ENCODE results near the gene EML6. TPM values are rescaled to one million over a fixed set of nuclear protein-coding genes. Genes with fewer than 3 reads are reported as not detected.

Gene EML6
- total RNA-seq, 1 experiment from 2014 or later: 6.6 TPM

DNA sequence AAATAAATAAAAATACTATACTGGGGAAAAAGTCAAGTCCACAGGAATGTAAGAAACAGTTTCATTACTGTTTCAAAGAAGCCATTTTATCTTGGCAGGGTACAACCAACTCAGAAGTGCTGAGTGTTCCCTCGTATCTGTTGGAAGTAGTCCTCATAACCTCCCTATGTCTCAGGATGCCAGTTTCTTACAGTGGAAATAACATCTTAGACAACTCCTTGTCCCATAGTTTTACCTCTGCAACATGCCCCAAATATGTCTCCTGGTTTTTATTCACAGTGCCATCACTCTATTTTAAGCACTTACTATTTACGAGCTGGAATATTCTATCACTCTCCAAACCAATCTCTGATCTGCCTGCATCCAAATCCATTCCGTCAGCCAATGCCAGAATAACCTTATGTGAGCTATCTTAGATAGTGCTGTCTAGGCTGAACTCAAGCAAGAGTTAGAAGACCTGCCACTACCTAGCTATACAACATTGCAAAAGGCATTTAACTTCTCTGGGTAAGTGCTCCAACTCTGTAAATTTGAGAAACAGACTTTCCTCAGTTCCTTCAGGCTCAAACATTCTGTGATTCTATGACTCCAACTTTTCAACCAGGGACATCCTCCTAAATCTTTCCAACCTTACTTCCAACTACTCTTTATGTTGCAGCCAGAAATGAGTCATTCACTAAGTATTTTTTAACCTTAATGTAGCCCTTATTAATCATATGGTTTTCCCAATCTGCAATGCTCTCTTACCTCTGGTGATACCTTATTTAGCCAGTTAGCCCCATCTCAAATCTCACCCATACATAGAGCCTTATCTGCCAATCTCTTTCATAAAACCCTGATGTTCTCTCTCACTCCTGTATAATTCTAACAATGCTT is 260.1 kb downstream of the EML6 start:
- Histone ChIP-seq H3K27ac (ENCODE audit: low read depth, low read length) (no peak overlapping the region), H3K9ac (ENCODE audit: low read length) (no peak overlapping the region)
- RAD21 ChIA-PET (ENCODE audit: low non-redundant PET in 1 of 2, low total read pairs in 2 of 2, uncharacterized antibody in 2 of 2, unreplicated experiment in 2 of 2): no interaction called here

DNA sequence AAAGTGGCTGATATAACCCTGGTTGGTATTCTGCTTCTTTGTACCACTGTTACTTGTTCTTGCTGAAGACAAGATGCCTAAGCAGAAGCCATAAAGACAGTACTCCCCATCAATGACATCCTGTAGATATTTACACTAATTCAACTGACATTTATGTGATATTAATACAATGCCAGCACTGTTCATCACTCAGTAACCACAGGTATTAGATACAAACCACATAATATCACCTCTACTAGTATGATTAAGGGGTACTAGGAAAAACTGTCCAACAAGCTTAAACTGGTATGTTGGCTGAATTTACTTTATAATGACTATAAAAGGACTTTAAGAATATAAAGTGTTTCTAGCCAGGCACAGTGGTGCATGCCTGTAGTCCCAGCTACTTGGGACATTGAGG is 261.0 kb downstream of the EML6 start:
- H3K9me3 ChIP-seq (ENCODE audit: control insufficient read depth in 1 of 2, insufficient read depth in 1 of 2, low read depth in 1 of 2, low read length in 2 of 2): no peaks in the 10 kb centered on the region
- peaks cover 97% of the 10 kb centered on the region for H3K79me2 ChIP-seq (ENCODE audit: insufficient read depth, low read length)
- no peak overlapping the region for H3K27ac ChIP-seq (ENCODE audit: low read depth, low read length)
- H4K20me1 ChIP-seq (ENCODE audit: insufficient read depth): peaks cover 12% of the 10 kb centered on the region; the same call in 1 of the 2 replicates
- peaks cover 9 to 20% of the 10 kb centered on the region in 2 experiments; a peak in 2 of 4 replicates for H3K36me3 ChIP-seq (ENCODE audit: control insufficient read depth in 1 of 2, insufficient read depth in 2 of 2, low read length in 2 of 2)
- peak overlapping the region; percentile 1; the same call in 1 of the 2 replicates for H3K4me2 ChIP-seq (ENCODE audit: low read length)
- no peaks in the 10 kb centered on the region for H3K9me2 ChIP-seq (ENCODE audit: insufficient read depth)
- TF ChIP-seq ZFX (IDR thresholded peaks at IDR 0.05) (no peak), SRF (IDR thresholded peaks at IDR 0.05; ENCODE audit: low read depth) (no peak), POLR2AphosphoS5 (IDR thresholded peaks at IDR 0.05; ENCODE audit: low read depth, low read length) (no peak), CEBPB (IDR thresholded peaks at IDR 0.05; ENCODE audit: low read depth) (no peak), YY1 (IDR thresholded peaks at IDR 0.05; ENCODE audit: extremely low read depth, insufficient replicate concordance, low read depth, low read length) (no peak), ELF1 (IDR thresholded peaks at IDR 0.05; ENCODE audit: borderline replicate concordance, low read depth) (no peak), ZNF274 (IDR thresholded peaks at IDR 0.05; ENCODE audit: low read depth, low read length) (no peak), FOSL1 (IDR thresholded peaks at IDR 0.05; ENCODE audit: low read depth) (no peak), EZH2 (IDR thresholded peaks at IDR 0.05) (no peak), JUND (IDR thresholded peaks at IDR 0.05) (no peak), CBX3 (IDR thresholded peaks at IDR 0.05; ENCODE audit: low read depth) (no peak), TCF7L2 (IDR thresholded peaks at IDR 0.05; ENCODE audit: borderline replicate concordance, extremely low read depth, insufficient read depth, insufficient read length) (no peak)
- TF ChIP-seq, protein P1, sequence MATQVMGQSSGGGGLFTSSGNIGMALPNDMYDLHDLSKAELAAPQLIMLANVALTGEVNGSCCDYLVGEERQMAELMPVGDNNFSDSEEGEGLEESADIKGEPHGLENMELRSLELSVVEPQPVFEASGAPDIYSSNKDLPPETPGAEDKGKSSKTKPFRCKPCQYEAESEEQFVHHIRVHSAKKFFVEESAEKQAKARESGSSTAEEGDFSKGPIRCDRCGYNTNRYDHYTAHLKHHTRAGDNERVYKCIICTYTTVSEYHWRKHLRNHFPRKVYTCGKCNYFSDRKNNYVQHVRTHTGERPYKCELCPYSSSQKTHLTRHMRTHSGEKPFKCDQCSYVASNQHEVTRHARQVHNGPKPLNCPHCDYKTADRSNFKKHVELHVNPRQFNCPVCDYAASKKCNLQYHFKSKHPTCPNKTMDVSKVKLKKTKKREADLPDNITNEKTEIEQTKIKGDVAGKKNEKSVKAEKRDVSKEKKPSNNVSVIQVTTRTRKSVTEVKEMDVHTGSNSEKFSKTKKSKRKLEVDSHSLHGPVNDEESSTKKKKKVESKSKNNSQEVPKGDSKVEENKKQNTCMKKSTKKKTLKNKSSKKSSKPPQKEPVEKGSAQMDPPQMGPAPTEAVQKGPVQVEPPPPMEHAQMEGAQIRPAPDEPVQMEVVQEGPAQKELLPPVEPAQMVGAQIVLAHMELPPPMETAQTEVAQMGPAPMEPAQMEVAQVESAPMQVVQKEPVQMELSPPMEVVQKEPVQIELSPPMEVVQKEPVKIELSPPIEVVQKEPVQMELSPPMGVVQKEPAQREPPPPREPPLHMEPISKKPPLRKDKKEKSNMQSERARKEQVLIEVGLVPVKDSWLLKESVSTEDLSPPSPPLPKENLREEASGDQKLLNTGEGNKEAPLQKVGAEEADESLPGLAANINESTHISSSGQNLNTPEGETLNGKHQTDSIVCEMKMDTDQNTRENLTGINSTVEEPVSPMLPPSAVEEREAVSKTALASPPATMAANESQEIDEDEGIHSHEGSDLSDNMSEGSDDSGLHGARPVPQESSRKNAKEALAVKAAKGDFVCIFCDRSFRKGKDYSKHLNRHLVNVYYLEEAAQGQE (IDR thresholded peaks at IDR 0.05; ENCODE audit: low read depth): no peak
- TF ChIP-seq, protein P2, sequence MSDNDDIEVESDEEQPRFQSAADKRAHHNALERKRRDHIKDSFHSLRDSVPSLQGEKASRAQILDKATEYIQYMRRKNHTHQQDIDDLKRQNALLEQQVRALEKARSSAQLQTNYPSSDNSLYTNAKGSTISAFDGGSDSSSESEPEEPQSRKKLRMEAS (IDR thresholded peaks at IDR 0.05): no peak
- H3K9ac ChIP-seq (ENCODE audit: low read length): no peak overlapping the region
- no peaks in the 10 kb centered on the region for H3K27me3 ChIP-seq (ENCODE audit: insufficient read depth, low read length)
- ChIA-PET CTCF (no interaction called here), POLR2A (no interaction called here), RAD21 (ENCODE audit: low non-redundant PET in 1 of 2, low total read pairs in 2 of 2, uncharacterized antibody in 2 of 2, unreplicated experiment in 2 of 2) (no interaction called here)
- no TSS peak for BruUV-seq (replicated peaks)
- no peak overlapping the region for H3K4me3 ChIP-seq (replicated peaks in 1 of 2; ENCODE audit: low read depth in 1 of 2, low read length in 2 of 2)
- no peak overlapping the region for H2AFZ ChIP-seq (ENCODE audit: low read depth, low read length, poor library complexity, severe bottlenecking)
- intact Hi-C loops (cut with micrococcal nuclease): loop anchor here (1.0 kb wide), 1 partner anchor 21 kb away; no protein-coding TSS in a partner anchor
- H3K4me1 ChIP-seq (ENCODE audit: control insufficient read depth in 1 of 2, insufficient read depth in 2 of 2, low read length in 2 of 2): peaks cover 7 to 29% of the 10 kb centered on the region in 2 experiments; a peak in 3 of 4 replicates
- DNase-seq (ENCODE audit: low read depth, low spot score) (no peak), ATAC-seq (peak; percentile 67)

More for the DNA sequence above, 260.1 kb downstream of the EML6 start:
- H3K79me2 ChIP-seq (ENCODE audit: insufficient read depth, low read length): peaks cover 96% of the 10 kb centered on the region
- DNase-seq (ENCODE audit: low read depth, low spot score) (peak; percentile 4), ATAC-seq (peak; percentile 48)
- TF ChIP-seq SP1 (IDR thresholded peaks at IDR 0.05; ENCODE audit: low read depth) (0 out of 2 replicates have a peak, but pooled peaks have one; percentile 11), SIN3A (IDR thresholded peaks at IDR 0.05; ENCODE audit: low read depth) (no peak)
- no peaks in the 10 kb centered on the region for H3K27me3 ChIP-seq (ENCODE audit: insufficient read depth, low read length)
- ChIA-PET POLR2A (no interaction called here), CTCF (no interaction called here)
- no peak overlapping the region for H3K4me3 ChIP-seq (replicated peaks in 1 of 2; ENCODE audit: low read depth in 1 of 2, low read length in 2 of 2)
- peaks cover 7 to 29% of the 10 kb centered on the region in 2 experiments; a peak in 3 of 4 replicates for H3K4me1 ChIP-seq (ENCODE audit: control insufficient read depth in 1 of 2, insufficient read depth in 2 of 2, low read length in 2 of 2)
- no TSS peak for BruUV-seq (replicated peaks)
- H4K20me1 ChIP-seq (ENCODE audit: insufficient read depth): peaks cover 6% of the 10 kb centered on the region; the same call in 1 of the 2 replicates
- H2AFZ ChIP-seq (ENCODE audit: low read depth, low read length, poor library complexity, severe bottlenecking): no peak overlapping the region
- H3K9me2 ChIP-seq (ENCODE audit: insufficient read depth): no peaks in the 10 kb centered on the region
- intact Hi-C loops (cut with micrococcal nuclease): loop anchor here (1.0 kb wide), 1 partner anchor 22 kb away; no protein-coding TSS in a partner anchor
- peaks cover 9 to 20% of the 10 kb centered on the region in 2 experiments; a peak in 2 of 4 replicates for H3K36me3 ChIP-seq (ENCODE audit: control insufficient read depth in 1 of 2, insufficient read depth in 2 of 2, low read length in 2 of 2)
- H3K9me3 ChIP-seq (ENCODE audit: control insufficient read depth in 1 of 2, insufficient read depth in 1 of 2, low read depth in 1 of 2, low read length in 2 of 2): no peaks in the 10 kb centered on the region
- H3K4me2 ChIP-seq (ENCODE audit: low read length): 0 out of 2 replicates have a peak overlapping the region, but pooled peaks have one; percentile 1

All from HCT116 (cell line).